Fibroblast of lung (primary cell): ENCODE results near the gene MTFP1. TPM values are rescaled to one million over a fixed set of nuclear protein-coding genes. Genes with fewer than 3 reads are reported as not detected.
A peak's percentile ranks its signal among the peaks of the same experiment; 100 is the strongest.

Source experiments
- DNase-seq, 2 donors: peaks; one replicate each; pipeline versions ENCODE4 v3.0.0 to v3.0.0-alpha.2; 2010; ENCODE audit warnings: low read depth in 2 of 2
- H2AFZ ChIP-seq: 2 replicates; pipeline ENCODE4 v1.5.1; 2012; ENCODE audit warnings: low read length, control low read depth, inconsistent platforms
- H3K27ac ChIP-seq: 2 replicates; pipeline ENCODE4 v1.5.1; 2011; ENCODE audit warnings: low read length, control low read depth; ENCODE audit not compliant: insufficient read depth
- H3K27me3 ChIP-seq: 2 replicates; pipeline ENCODE4 v1.5.1; 2011; ENCODE audit warnings: mild to moderate bottlenecking, low read length; ENCODE audit not compliant: control insufficient read depth, insufficient read depth
- H3K36me3 ChIP-seq: 2 replicates; pipeline ENCODE4 v1.5.1; 2011; ENCODE audit warnings: low read length; ENCODE audit not compliant: control insufficient read depth, insufficient read depth
- H3K4me1 ChIP-seq: 2 replicates; pipeline ENCODE4 v1.5.1; 2011; ENCODE audit warnings: low read length; ENCODE audit not compliant: control insufficient read depth, insufficient read depth; ENCODE audit errors: extremely low read depth
- H3K4me2 ChIP-seq: 2 replicates; pipeline ENCODE4 v1.5.1; 2011; ENCODE audit warnings: low read length, control low read depth; ENCODE audit not compliant: insufficient read depth; ENCODE audit errors: extremely low read depth
- H3K4me3 ChIP-seq, 4 experiments: fragments of 200-600 bp in 1 of 4; sonication (generic) in 1 of 4; replicated peaks in 1 of 4; 2 replicates each; pipeline ENCODE4 v1.5.1; 2011 to 2016; ENCODE audit warnings: low read length in 4 of 4, low read depth in 3 of 4, mild to moderate bottlenecking in 3 of 4, control low read depth in 2 of 4, inconsistent platforms in 1 of 4, mixed read lengths in 1 of 4; ENCODE audit not compliant: insufficient read depth in 1 of 4; ENCODE audit errors: control extremely low read depth in 1 of 4
- H3K79me2 ChIP-seq: 2 replicates; pipeline ENCODE4 v1.5.1; 2012; ENCODE audit warnings: mild to moderate bottlenecking, low read length, inconsistent platforms; ENCODE audit not compliant: control insufficient read depth, insufficient read depth
- H3K9ac ChIP-seq: 2 replicates; pipeline ENCODE4 v1.5.1; 2011; ENCODE audit warnings: mild to moderate bottlenecking, low read length, control low read depth; ENCODE audit not compliant: insufficient read depth
- H3K9me3 ChIP-seq: 2 replicates; pipeline ENCODE4 v1.5.1; 2012; ENCODE audit warnings: low read depth, low read length; ENCODE audit not compliant: control insufficient read depth, insufficient read depth
- H4K20me1 ChIP-seq: 2 replicates; pipeline ENCODE4 v1.5.1; 2011; ENCODE audit warnings: low read length; ENCODE audit not compliant: control insufficient read depth, insufficient read depth; ENCODE audit errors: extremely low read depth
- CTCF ChIP-seq, 2 donors: IDR thresholded peaks in 1 of 2; conservative IDR thresholded peaks in 1 of 2; 1 replicate in 1 of 2; 2 replicates in 1 of 2; pipeline ENCODE4 v1.5.1; 2011 to 2012; ENCODE audit warnings: low read length in 2 of 2, control low read depth in 1 of 2, inconsistent platforms in 1 of 2, low read depth in 1 of 2, mild to moderate bottlenecking in 1 of 2
- EZH2 ChIP-seq: IDR thresholded peaks from 2 replicates; pipeline ENCODE4 v1.5.1; 2012; ENCODE audit warnings: low read length, control low read depth, mild to moderate bottlenecking; ENCODE audit errors: missing control alignments
- polyA plus RNA-seq, 2 donors: library from polyadenylated mRNA; depleted of rRNA in 1 of 2; stranded (reverse) in 1 of 2; unstranded in 1 of 2; fragments of >200 nt; gene quantifications; 2 replicates each; pipeline ENCODE4 v1.2.1, GENCODE V29; 2011 to 2012; ENCODE audit warnings: missing spikeins in 1 of 2
- total RNA-seq: library from RNA; depleted of rRNA; stranded (reverse); fragments of >200 nt; gene quantifications from 2 replicates; pipeline ENCODE4 v1.2.1, GENCODE V29; 2014

The MTFP1 gene
- total and polyA plus RNA-seq, 2 donors (not counting 1 experiment from before 2014, with no cell fraction given) = 2.5 to 3.8 TPM

- Histone ChIP-seq H3K27me3 (no peaks in the 10 kb centered on the region), H3K4me3 (no peak overlapping the region), H3K79me2 (no peaks in the 10 kb centered on the region), H3K36me3 (peaks cover 14% of the 10 kb centered on the region), H3K9ac (no peak overlapping the region), H3K4me1 (peaks cover 2% of the 10 kb centered on the region), H2AFZ (no peak overlapping the region), H3K27ac (no peak overlapping the region), H3K9me3 (no peaks in the 10 kb centered on the region), H3K4me2 (no peak overlapping the region), H4K20me1 (no peaks in the 10 kb centered on the region)
- TF ChIP-seq CTCF (conservative IDR thresholded peaks at IDR 0.05 in 1 of 2, IDR thresholded peaks at IDR 0.05 in 1 of 2; ENCODE audit: low read depth in 1 of 2, low read length in 2 of 2) (no peak), EZH2 (no peak)
- DNase-seq = no peak
These were observed 19.8 kb upstream of the MTFP1 start for GRCh38 chr22:30405731-30406130.

- DNase-seq = no peak
- Histone ChIP-seq H3K9me3 (no peaks in the 10 kb centered on the region), H3K36me3 (peaks cover 14% of the 10 kb centered on the region), H3K4me3 (no peak overlapping the region), H3K4me1 (peaks cover 2% of the 10 kb centered on the region), H3K27me3 (no peaks in the 10 kb centered on the region), H2AFZ (no peak overlapping the region), H3K9ac (no peak overlapping the region), H4K20me1 (no peaks in the 10 kb centered on the region), H3K4me2 (no peak overlapping the region), H3K79me2 (no peaks in the 10 kb centered on the region), H3K27ac (no peak overlapping the region)
- no peak for TF ChIP-seq EZH2
- TF ChIP-seq CTCF (conservative IDR thresholded peaks at IDR 0.05 in 1 of 2, IDR thresholded peaks at IDR 0.05 in 1 of 2; ENCODE audit: low read depth in 1 of 2, low read length in 2 of 2) = no peak
These were observed 19.2 kb upstream of the MTFP1 start for GRCh38 chr22:30406400-30406799.

GRCh38 chr22:30408388-30409102, 17.0 kb upstream of the MTFP1 start:
- H3K4me3 ChIP-seq = no peak overlapping the region
- peak; percentile 26 to 73 for DNase-seq
- no peaks in the 10 kb centered on the region for H3K79me2 ChIP-seq
- H3K9ac ChIP-seq = no peak overlapping the region
- no peak for TF ChIP-seq CTCF (conservative IDR thresholded peaks at IDR 0.05 in 1 of 2, IDR thresholded peaks at IDR 0.05 in 1 of 2; ENCODE audit: low read depth in 1 of 2, low read length in 2 of 2)
- TF ChIP-seq EZH2 = no peak
- H3K27ac ChIP-seq = peak overlapping the region; percentile 32
- H2AFZ ChIP-seq = no peak overlapping the region
- peaks cover 2% of the 10 kb centered on the region for H3K4me1 ChIP-seq
- H3K4me2 ChIP-seq = no peak overlapping the region
- H3K9me3 ChIP-seq = no peaks in the 10 kb centered on the region
- H4K20me1 ChIP-seq = no peaks in the 10 kb centered on the region
- no peaks in the 10 kb centered on the region for H3K27me3 ChIP-seq
- H3K36me3 ChIP-seq = peaks cover 17% of the 10 kb centered on the region
